ENCODE results near the gene VARS2. TPM values are rescaled to one million over a fixed set of nuclear protein-coding genes. Genes with fewer than 3 reads are reported as not detected.
"Not testable (repeated sequence)": the region's sequence is repeated elsewhere in the genome, so short reads cannot be mapped to it uniquely, and the experiment has no call there.

Gene VARS2
- total and polyA plus RNA-seq, 2 donors (not counting 3 experiments of a cell fraction or from before 2014, with no cell fraction given) = 17.8 to 34.3 TPM

DNA sequence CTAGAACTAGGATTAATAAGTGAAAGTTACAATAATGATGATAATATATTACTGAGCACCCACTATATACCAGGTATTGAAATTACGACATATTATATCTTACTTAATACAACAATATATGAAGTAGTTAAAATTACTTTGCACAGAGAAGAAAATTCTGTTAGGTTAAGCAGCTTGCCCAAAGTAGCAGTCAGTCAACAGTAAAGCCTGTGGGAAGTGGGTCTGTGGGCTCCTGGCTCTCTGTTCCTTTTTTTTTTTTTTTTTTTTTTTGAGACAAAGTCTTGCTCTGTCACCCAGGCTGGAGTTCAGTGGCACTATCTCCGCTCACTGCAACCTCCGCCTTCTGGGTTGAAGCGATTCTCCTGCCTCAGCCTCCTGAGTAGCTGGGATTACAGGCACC lies 10.8 kb upstream of the VARS2 start:
- Histone ChIP-seq H3K9me1 (replicated peaks; ENCODE audit: control insufficient read depth, extremely low read depth, insufficient read depth, low read length) (no peaks in the 10 kb centered on the region), H3K9ac (replicated peaks; ENCODE audit: extremely low read depth, insufficient read depth, low read length) (no peak overlapping the region), H3K9me3 (replicated peaks; ENCODE audit: control insufficient read depth, insufficient read depth, low read length) (no peaks in the 10 kb centered on the region), H3K27ac (ENCODE audit: insufficient read depth, low read depth, low read length) (no peak overlapping the region), H3K79me2 (ENCODE audit: control insufficient read depth, insufficient read depth, low read length) (peaks cover 1% of the 10 kb centered on the region), H3K36me3 (ENCODE audit: control insufficient read depth in 2 of 2, extremely low read depth in 1 of 2, insufficient read depth in 2 of 2, low read length in 2 of 2) (no peaks in the 10 kb centered on the region), H4K20me1 (replicated peaks; ENCODE audit: control insufficient read depth, extremely low read depth, insufficient read depth, low read length) (no peaks in the 10 kb centered on the region), H3K27me3 (ENCODE audit: control insufficient read depth in 2 of 2, insufficient read depth in 2 of 2, low read length in 2 of 2) (no peaks in the 10 kb centered on the region), H3K4me2 (ENCODE audit: insufficient read depth, low read length) (no peak overlapping the region), H3K4me3 (replicated peaks in 1 of 3; ENCODE audit: insufficient read depth in 1 of 3, low read depth in 1 of 3, low read length in 3 of 3) (no peak overlapping the region), H3K4me1 (ENCODE audit: control insufficient read depth, extremely low read depth, insufficient read depth, low read length) (peaks cover 3% of the 10 kb centered on the region), H2AFZ (ENCODE audit: low read depth, low read length) (no peak overlapping the region)
- FAIRE-seq = no peak
- CTCF ChIA-PET = interaction anchor here (1.0 to 2.1 kb wide), 2 partner anchors 14 to 184 kb away, joined by 3 to 8 read pairs; no protein-coding TSS in a partner anchor
- no TSS peak for BruUV-seq (replicated peaks)
- TF ChIP-seq, protein P1, sequence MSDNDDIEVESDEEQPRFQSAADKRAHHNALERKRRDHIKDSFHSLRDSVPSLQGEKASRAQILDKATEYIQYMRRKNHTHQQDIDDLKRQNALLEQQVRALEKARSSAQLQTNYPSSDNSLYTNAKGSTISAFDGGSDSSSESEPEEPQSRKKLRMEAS (IDR thresholded peaks at IDR 0.05; ENCODE audit: insufficient read depth, insufficient read length) = no peak
- TF ChIP-seq GATA2 (IDR thresholded peaks at IDR 0.05; ENCODE audit: insufficient read depth, insufficient read length, low read depth, low read length) = no peak
- TF ChIP-seq, protein P2, sequence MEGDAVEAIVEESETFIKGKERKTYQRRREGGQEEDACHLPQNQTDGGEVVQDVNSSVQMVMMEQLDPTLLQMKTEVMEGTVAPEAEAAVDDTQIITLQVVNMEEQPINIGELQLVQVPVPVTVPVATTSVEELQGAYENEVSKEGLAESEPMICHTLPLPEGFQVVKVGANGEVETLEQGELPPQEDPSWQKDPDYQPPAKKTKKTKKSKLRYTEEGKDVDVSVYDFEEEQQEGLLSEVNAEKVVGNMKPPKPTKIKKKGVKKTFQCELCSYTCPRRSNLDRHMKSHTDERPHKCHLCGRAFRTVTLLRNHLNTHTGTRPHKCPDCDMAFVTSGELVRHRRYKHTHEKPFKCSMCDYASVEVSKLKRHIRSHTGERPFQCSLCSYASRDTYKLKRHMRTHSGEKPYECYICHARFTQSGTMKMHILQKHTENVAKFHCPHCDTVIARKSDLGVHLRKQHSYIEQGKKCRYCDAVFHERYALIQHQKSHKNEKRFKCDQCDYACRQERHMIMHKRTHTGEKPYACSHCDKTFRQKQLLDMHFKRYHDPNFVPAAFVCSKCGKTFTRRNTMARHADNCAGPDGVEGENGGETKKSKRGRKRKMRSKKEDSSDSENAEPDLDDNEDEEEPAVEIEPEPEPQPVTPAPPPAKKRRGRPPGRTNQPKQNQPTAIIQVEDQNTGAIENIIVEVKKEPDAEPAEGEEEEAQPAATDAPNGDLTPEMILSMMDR (IDR thresholded peaks at IDR 0.05; ENCODE audit: extremely low read depth in 1 of 2, insufficient read depth in 1 of 2, low read depth in 1 of 2, low read length in 2 of 2) = no peak
- TF ChIP-seq POLR2AphosphoS5 (IDR thresholded peaks at IDR 0.05; ENCODE audit: insufficient read depth, low read depth, low read length) = no peak
- TF ChIP-seq EZH2 (IDR thresholded peaks at IDR 0.05; ENCODE audit: borderline replicate concordance, low read depth, low read length, severe bottlenecking) = no peak
- no peak for TF ChIP-seq FOS (IDR thresholded peaks at IDR 0.05; ENCODE audit: borderline replicate concordance, insufficient read depth, low read length)
- TF ChIP-seq POLR2A (IDR thresholded peaks at IDR 0.05; ENCODE audit: low read depth, low read length) = no peak
- TF ChIP-seq JUN (IDR thresholded peaks at IDR 0.05; ENCODE audit: borderline replicate concordance, insufficient read depth, insufficient read length, low read depth) = no peak
- TF ChIP-seq MYC (IDR thresholded peaks at IDR 0.05; ENCODE audit: low read depth, low read length) = no peak
- POLR2A ChIA-PET = no interaction called here
- no peak for DNase-seq (ENCODE audit: low read depth, low spot score)
- intact Hi-C loops (cut with micrococcal nuclease) = no loop called here
- dilution Hi-C loops (cut with MboI; ENCODE audit: extremely low pct_ligation_motif_present, low sequenced_read_pairs) = no loop called here

DNA sequence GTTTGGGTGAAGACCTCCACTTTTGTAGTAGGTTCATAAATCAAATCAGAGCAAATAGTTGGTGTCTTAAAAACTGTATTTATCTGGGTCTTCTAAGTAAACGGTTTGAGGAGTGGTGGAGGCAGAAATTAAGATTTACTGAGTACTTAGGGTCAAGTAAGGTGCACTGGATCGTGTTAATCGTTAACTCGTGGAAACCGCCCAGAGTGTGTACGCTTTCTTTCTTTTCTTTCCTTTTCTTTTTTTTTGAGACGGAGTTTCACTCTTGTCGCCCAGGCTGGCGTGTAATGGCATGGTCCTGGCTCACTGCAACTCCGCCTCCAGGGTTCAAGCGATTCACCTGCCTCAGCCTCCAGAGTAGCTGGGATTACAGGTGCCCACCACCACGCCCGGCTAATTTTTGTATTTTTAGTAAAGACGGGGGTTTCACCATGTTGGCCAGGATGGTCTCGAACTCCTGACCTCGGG lies 6.7 kb upstream of the VARS2 start:
- H3K27me3 ChIP-seq (ENCODE audit: control insufficient read depth in 2 of 2, insufficient read depth in 2 of 2, low read length in 2 of 2); DNase-seq (ENCODE audit: low read depth, low spot score); dilution Hi-C loops (cut with MboI; ENCODE audit: extremely low pct_ligation_motif_present, low sequenced_read_pairs); H3K4me1 ChIP-seq (ENCODE audit: control insufficient read depth, extremely low read depth, insufficient read depth, low read length); H4K20me1 ChIP-seq (replicated peaks; ENCODE audit: control insufficient read depth, extremely low read depth, insufficient read depth, low read length); H3K27ac ChIP-seq (ENCODE audit: insufficient read depth, low read depth, low read length); H3K9ac ChIP-seq (replicated peaks; ENCODE audit: extremely low read depth, insufficient read depth, low read length); H3K9me1 ChIP-seq (replicated peaks; ENCODE audit: control insufficient read depth, extremely low read depth, insufficient read depth, low read length); BruUV-seq (replicated peaks); intact Hi-C loops (cut with micrococcal nuclease); H3K9me3 ChIP-seq (replicated peaks; ENCODE audit: control insufficient read depth, insufficient read depth, low read length); FAIRE-seq: not testable (repeated sequence)
- peaks cover 14% of the 10 kb centered on the region for H3K79me2 ChIP-seq (ENCODE audit: control insufficient read depth, insufficient read depth, low read length)
- ChIA-PET POLR2A (interaction anchor here (0.6 kb wide), 2 partner anchors 179 to 209 kb away, joined by 4 to 5 read pairs; no protein-coding TSS in a partner anchor), CTCF (interaction anchor here (0.6 to 4.5 kb wide), 12 partner anchors 9 to 207 kb away, joined by 3 to 18 read pairs (median 4); partner anchors contain the start of gene PSORS1C1)
- H3K4me2 ChIP-seq (ENCODE audit: insufficient read depth, low read length) = peak overlapping the region; percentile 43
- peak overlapping the region; percentile 94 to 96 (median 94) for H3K4me3 ChIP-seq (replicated peaks in 1 of 3; ENCODE audit: insufficient read depth in 1 of 3, low read depth in 1 of 3, low read length in 3 of 3)
- peak overlapping the region; percentile 89 for H2AFZ ChIP-seq (ENCODE audit: low read depth, low read length)
- H3K36me3 ChIP-seq (ENCODE audit: control insufficient read depth in 2 of 2, extremely low read depth in 1 of 2, insufficient read depth in 2 of 2, low read length in 2 of 2) = peaks cover 7 to 22% of the 10 kb centered on the region in 2 experiments
